Measurements from ENCODE around the gene SBK3.
"Not testable (repeated sequence)": the region's sequence is repeated elsewhere in the genome, so short reads cannot be mapped to it uniquely, and the experiment has no call there.

Gene SBK3

GRCh38 chr19:55502197-55502952 is 43.0 kb downstream of the SBK3 start:
- in situ Hi-C loops (cut with MboI; ENCODE audit: low sequenced_read_pairs, unreplicated experiment): no loop called here
- TF ChIP-seq, protein P1, sequence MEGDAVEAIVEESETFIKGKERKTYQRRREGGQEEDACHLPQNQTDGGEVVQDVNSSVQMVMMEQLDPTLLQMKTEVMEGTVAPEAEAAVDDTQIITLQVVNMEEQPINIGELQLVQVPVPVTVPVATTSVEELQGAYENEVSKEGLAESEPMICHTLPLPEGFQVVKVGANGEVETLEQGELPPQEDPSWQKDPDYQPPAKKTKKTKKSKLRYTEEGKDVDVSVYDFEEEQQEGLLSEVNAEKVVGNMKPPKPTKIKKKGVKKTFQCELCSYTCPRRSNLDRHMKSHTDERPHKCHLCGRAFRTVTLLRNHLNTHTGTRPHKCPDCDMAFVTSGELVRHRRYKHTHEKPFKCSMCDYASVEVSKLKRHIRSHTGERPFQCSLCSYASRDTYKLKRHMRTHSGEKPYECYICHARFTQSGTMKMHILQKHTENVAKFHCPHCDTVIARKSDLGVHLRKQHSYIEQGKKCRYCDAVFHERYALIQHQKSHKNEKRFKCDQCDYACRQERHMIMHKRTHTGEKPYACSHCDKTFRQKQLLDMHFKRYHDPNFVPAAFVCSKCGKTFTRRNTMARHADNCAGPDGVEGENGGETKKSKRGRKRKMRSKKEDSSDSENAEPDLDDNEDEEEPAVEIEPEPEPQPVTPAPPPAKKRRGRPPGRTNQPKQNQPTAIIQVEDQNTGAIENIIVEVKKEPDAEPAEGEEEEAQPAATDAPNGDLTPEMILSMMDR (IDR thresholded peaks at IDR 0.05; ENCODE audit: borderline replicate concordance, control extremely low read depth, extremely low read depth, insufficient read depth, missing control alignments): no peak
- DNase-seq (ENCODE audit: low spot score): no peak

DNA sequence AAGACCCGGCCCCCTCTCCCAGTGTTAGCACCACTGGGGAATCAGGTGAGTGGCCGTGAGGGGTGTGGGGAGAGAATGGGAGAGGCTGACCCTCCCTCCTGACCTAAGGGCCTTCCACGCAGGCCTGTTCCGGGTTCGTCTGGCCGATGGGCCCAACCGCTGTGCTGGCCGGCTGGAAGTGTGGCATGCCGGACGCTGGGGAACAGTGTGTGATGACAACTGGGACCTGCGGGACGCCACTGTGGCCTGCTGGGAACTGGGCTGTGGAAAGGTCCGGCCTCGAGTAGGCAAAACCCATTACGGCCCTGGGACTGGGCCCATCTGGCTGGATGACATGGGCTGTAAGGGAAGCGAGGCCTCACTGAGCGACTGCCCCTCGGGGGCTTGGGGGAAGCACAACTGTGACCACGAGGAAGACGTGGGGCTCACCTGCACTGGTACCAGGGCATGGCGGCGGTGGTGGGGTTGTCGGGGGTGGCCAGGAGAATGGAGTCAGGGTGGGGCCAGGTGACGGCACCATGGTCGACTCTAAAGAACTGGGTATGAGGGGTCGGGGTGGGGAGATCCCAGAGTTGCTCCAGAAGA is 44.9 kb downstream of the SBK3 start:
- TF ChIP-seq, protein P1 (IDR thresholded peaks at IDR 0.05; ENCODE audit: borderline replicate concordance, control extremely low read depth, extremely low read depth, insufficient read depth, missing control alignments): no peak
- in situ Hi-C loops (cut with MboI; ENCODE audit: low sequenced_read_pairs, unreplicated experiment): no loop called here
- DNase-seq (ENCODE audit: low spot score): no peak

DNA sequence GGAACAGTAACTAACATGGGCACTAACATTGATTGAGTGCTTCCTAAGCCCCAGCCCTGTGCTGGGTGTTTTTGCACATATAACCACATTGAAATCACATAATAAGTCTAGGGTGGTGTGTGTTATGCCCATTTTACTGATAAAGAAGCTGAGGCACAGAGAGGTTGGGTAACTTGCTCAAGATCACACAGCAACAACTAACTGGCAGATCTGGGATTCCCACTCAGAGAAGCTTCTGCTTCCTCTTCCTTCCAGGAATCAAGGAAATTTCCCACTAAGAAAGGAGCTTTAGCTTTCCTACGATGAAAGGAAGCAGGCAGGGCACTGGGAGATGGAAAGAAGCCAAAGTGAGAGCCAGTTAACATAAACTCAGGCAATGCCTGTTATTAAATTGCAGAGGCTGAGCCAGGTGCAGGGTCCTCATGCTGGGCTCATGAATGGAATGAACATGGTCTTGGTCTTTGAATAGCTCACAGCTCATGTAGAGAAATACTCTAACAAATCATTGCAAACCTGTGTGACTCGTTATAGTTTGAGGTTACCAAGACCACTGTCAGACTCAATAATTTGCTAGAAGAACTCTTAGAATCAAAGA is 47.0 kb downstream of the SBK3 start:
- TF ChIP-seq, protein P1 (IDR thresholded peaks at IDR 0.05; ENCODE audit: borderline replicate concordance, control extremely low read depth, extremely low read depth, insufficient read depth, missing control alignments): no peak
- no peak for DNase-seq (ENCODE audit: low spot score)
- in situ Hi-C loops (cut with MboI; ENCODE audit: low sequenced_read_pairs, unreplicated experiment): no loop called here

DNA sequence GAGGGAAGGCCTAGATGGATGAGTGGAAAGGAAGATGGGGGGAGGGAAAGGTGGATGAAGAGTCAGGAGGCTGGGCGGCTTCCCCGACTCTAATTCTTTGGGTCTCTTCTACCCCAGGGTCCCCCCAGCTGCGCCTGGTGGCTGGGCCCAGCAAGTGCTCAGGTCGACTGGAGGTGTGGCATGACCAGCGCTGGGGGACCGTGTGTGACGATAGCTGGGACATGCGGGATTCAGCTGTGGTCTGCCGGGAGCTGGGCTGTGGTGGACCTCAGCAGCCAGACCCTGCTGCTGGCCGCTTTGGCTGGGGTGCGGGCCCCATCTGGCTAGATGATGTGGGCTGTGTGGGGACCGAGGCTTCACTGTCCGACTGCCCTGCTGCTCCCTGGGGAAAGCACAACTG is 47.6 kb downstream of the SBK3 start:
- in situ Hi-C loops (cut with MboI; ENCODE audit: low sequenced_read_pairs, unreplicated experiment): no loop called here
- no peak for DNase-seq (ENCODE audit: low spot score)
- TF ChIP-seq, protein P1 (IDR thresholded peaks at IDR 0.05; ENCODE audit: borderline replicate concordance, control extremely low read depth, extremely low read depth, insufficient read depth, missing control alignments): no peak

DNA sequence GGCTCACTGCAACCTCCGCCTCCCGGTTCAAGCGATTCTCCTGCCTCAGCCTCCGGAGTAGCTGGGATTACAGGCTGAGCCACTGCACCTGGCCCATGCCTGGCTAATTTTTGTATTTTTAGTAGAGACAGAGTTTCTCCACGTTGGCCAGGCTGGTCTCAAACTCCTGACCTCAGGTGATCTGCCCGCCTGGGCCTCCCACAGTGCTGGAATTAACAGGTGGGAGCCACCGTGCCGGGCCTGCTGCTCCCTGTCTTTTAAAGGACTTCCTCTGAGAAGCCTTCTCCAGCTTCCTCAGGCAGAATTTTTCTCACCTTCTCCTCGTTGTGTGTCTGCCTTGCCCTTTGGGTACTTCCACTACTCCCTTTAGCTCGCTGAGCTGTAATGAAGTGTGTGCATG is 48.5 kb downstream of the SBK3 start:
- in situ Hi-C loops (cut with MboI; ENCODE audit: low sequenced_read_pairs, unreplicated experiment); DNase-seq (ENCODE audit: low spot score): not testable (repeated sequence)

DNA sequence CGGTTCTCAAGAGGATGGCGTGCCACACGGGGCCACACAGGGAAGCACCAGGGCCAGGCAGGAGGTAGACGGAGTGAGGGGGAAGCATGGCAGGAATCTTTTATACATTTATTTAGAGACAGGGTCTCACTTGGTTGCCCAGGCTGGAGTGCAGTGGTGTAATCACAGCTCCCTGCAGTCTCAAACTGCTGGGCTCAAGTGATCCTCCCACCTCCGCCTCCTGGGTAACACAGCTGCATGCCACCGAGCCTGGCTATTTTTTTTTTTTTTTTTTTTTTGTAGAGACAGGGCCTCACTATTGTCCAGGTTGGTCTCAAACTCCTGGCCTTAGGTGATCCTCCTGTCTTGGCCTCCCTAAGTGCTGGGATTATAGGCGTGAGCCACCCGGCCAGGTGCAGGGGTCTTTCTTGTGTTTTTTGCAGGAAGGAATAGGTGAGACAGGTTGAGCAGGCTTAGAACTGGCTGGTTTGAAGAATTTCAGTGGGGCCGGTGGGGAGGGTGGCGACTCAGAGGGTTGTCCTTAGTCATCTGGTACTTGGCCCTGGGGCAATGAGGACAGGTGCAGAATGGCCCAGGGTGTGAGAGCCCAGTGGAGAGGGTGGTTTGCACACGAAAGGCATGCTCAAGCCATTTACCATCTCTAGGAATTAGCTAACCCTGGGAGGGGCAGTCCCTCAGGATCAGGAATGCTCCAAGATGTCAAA is 49.5 kb downstream of the SBK3 start:
- in situ Hi-C loops (cut with MboI; ENCODE audit: low sequenced_read_pairs, unreplicated experiment): no loop called here
- no peak for DNase-seq (ENCODE audit: low spot score)
- TF ChIP-seq, protein P1 (IDR thresholded peaks at IDR 0.05; ENCODE audit: borderline replicate concordance, control extremely low read depth, extremely low read depth, insufficient read depth, missing control alignments): no peak

All from GM13976 (cell line).